WTC11 (cell line): ENCODE data around the gene EID2B. TPM values are rescaled to one million over a fixed set of nuclear protein-coding genes. Genes with fewer than 3 reads are reported as not detected.

Experiments used
- ATAC-seq: fragments of 200-7000 bp; cut with Tn5 transposase; 2 replicates; pipeline ENCODE4 v1.10.0; 2021; ENCODE audit warnings: mild to moderate bottlenecking, moderate library complexity
- CTCF ChIA-PET: fragments of 300-600 bp; sonication (Branson Sonifier 250); formaldehyde crosslinking; loops from one replicate; lab custom pipeline; 2021; ENCODE audit warnings: antibody characterized with exemption; lab: Charles Lee
- POLR2A ChIA-PET: fragments of 350-600 bp; sonication (Branson Sonifier 250); formaldehyde crosslinking; loops from one replicate; lab custom pipeline; 2021; ENCODE audit warnings: antibody characterized with exemption; lab: Charles Lee
- DNase-seq: peaks from one replicate; pipeline ENCODE4 v3.0.0; 2021; ENCODE audit warnings: low spot score
- H3K27ac Mint-ChIP-seq: 2 replicates; pipeline ENCODE4 v1.8.0; 2021; ENCODE audit warnings: mixed read lengths
- H3K27me3 Mint-ChIP-seq: 2 replicates; pipeline ENCODE4 v1.8.0; 2021; ENCODE audit warnings: low read depth, mild to moderate bottlenecking, moderate library complexity, mixed read lengths
- H3K36me3 Mint-ChIP-seq: 2 replicates; pipeline ENCODE4 v1.8.0; 2021; ENCODE audit warnings: mixed read lengths
- H3K4me1 Mint-ChIP-seq: 2 replicates; pipeline ENCODE4 v1.8.0; 2022; ENCODE audit warnings: mixed read lengths
- H3K4me3 Mint-ChIP-seq: 2 replicates; pipeline ENCODE4 v1.8.0; 2021; ENCODE audit warnings: mild to moderate bottlenecking, moderate library complexity, mixed read lengths
- H3K9me3 Mint-ChIP-seq: 2 replicates; pipeline ENCODE4 v1.8.0; 2021; ENCODE audit warnings: mixed read lengths
- FOXP1 ChIP-seq: sonication (generic); formaldehyde crosslinking; IDR thresholded peaks from 2 replicates; pipeline ENCODE4 v1.8.0; 2022; ENCODE audit warnings: missing genetic modification reagents, mild to moderate bottlenecking, moderate library complexity, borderline replicate concordance
- GRHL2 ChIP-seq: fragments of 250-450 bp; sonication (Bioruptor Pico); IDR thresholded peaks from 2 replicates; pipeline ENCODE4 v1.8.0; 2022; ENCODE audit warnings: mild to moderate bottlenecking, moderate library complexity; ENCODE audit not compliant: insufficient replicate concordance, severe bottlenecking
- IRF2 ChIP-seq: sonication (generic); formaldehyde crosslinking; IDR thresholded peaks from 2 replicates; pipeline ENCODE4 v1.8.0; 2022; ENCODE audit warnings: low read depth, missing genetic modification reagents, borderline replicate concordance
- JUN ChIP-seq: sonication (generic); formaldehyde crosslinking; IDR thresholded peaks from 2 replicates; pipeline ENCODE4 v1.8.0; 2023; ENCODE audit warnings: mild to moderate bottlenecking, missing genetic modification reagents
- MXD4 ChIP-seq: fragments of 250-450 bp; sonication (Bioruptor Pico); IDR thresholded peaks from 2 replicates; pipeline ENCODE4 v1.8.0; 2021; ENCODE audit warnings: mild to moderate bottlenecking, moderate library complexity, borderline replicate concordance
- MYBL2 ChIP-seq: sonication (generic); formaldehyde crosslinking; IDR thresholded peaks from 2 replicates; pipeline ENCODE4 v1.8.1; 2023; ENCODE audit warnings: mild to moderate bottlenecking, moderate library complexity, missing genetic modification reagents
- OVOL2 ChIP-seq: fragments of 250-450 bp; sonication (Bioruptor Pico); IDR thresholded peaks from 2 replicates; pipeline ENCODE4 v1.9.0; 2021; ENCODE audit warnings: mild to moderate bottlenecking, borderline replicate concordance
- PRRX2 ChIP-seq: fragments of 250-450 bp; sonication (Bioruptor Pico); IDR thresholded peaks from 2 replicates; pipeline ENCODE4 v1.8.0; 2021; ENCODE audit warnings: mild to moderate bottlenecking
- RELA ChIP-seq: sonication (generic); formaldehyde crosslinking; IDR thresholded peaks from 2 replicates; pipeline ENCODE4 v1.8.1; 2022; ENCODE audit warnings: missing genetic modification reagents, mild to moderate bottlenecking, borderline replicate concordance
- RORB ChIP-seq: fragments of 250-450 bp; sonication (Bioruptor Pico); IDR thresholded peaks from 2 replicates; pipeline ENCODE4 v1.9.0; 2021; ENCODE audit warnings: mild to moderate bottlenecking
- SMAD4 ChIP-seq: sonication (generic); formaldehyde crosslinking; IDR thresholded peaks from 2 replicates; pipeline ENCODE4 v1.8.0; 2022; ENCODE audit warnings: mild to moderate bottlenecking, missing genetic modification reagents
- SP1 ChIP-seq: sonication (generic); formaldehyde crosslinking; conservative IDR thresholded peaks from 2 replicates; pipeline ENCODE4 v1.8.1; 2022; ENCODE audit warnings: missing genetic modification reagents
- TCF7 ChIP-seq: sonication (generic); formaldehyde crosslinking; IDR thresholded peaks from 2 replicates; pipeline ENCODE4 v1.8.0; 2022; ENCODE audit warnings: mild to moderate bottlenecking, low read depth, missing genetic modification reagents, moderate library complexity
- ZBTB21 ChIP-seq: sonication (generic); formaldehyde crosslinking; IDR thresholded peaks from 2 replicates; pipeline ENCODE4 v1.8.1; 2023; ENCODE audit warnings: mild to moderate bottlenecking, missing genetic modification reagents, borderline replicate concordance
- ZNF317 ChIP-seq: sonication (generic); formaldehyde crosslinking; IDR thresholded peaks from 2 replicates; pipeline ENCODE4 v1.8.1; 2023; ENCODE audit warnings: low read depth, mild to moderate bottlenecking, moderate library complexity, missing genetic modification reagents, borderline replicate concordance
- ZNF416 ChIP-seq: fragments of 250-450 bp; sonication (Bioruptor Pico); IDR thresholded peaks from 2 replicates; pipeline ENCODE4 v1.9.0; 2021; ENCODE audit warnings: mild to moderate bottlenecking, inconsistent platforms
- total RNA-seq: library from RNA; stranded (reverse); gene quantifications from 3 replicates; pipeline ENCODE4 v1.2.3, GENCODE V29; 2021
- TF ChIP-seq, protein P1 (sequence below): fragments of 250-450 bp; sonication (Bioruptor Pico); IDR thresholded peaks from 2 replicates; pipeline ENCODE4 v2.1.2; 2022; ENCODE audit warnings: mild to moderate bottlenecking, moderate library complexity
- TF ChIP-seq, protein P2 (sequence below): fragments of 200-600 bp; IDR thresholded peaks from 2 replicates; pipeline ENCODE4 v1.8.0; 2022; ENCODE audit warnings: antibody characterized with exemption
- TF ChIP-seq, protein P3 (sequence below): sonication (generic); formaldehyde crosslinking; IDR thresholded peaks from 2 replicates; pipeline ENCODE4 v1.8.0; 2022; ENCODE audit warnings: mild to moderate bottlenecking, missing genetic modification reagents
- TF ChIP-seq, protein P4 (sequence below): sonication (generic); formaldehyde crosslinking; IDR thresholded peaks from 2 replicates; pipeline ENCODE4 v1.8.1; 2022; ENCODE audit warnings: low read depth, missing genetic modification reagents, borderline replicate concordance
- TF ChIP-seq, protein P5 (sequence below): sonication (generic); formaldehyde crosslinking; IDR thresholded peaks from 2 replicates; pipeline ENCODE4 v1.8.0; 2022; ENCODE audit warnings: mild to moderate bottlenecking, missing genetic modification reagents
- TF ChIP-seq, protein P6 (sequence below): sonication (generic); formaldehyde crosslinking; IDR thresholded peaks from 2 replicates; pipeline ENCODE4 v1.8.1; 2022; ENCODE audit warnings: mild to moderate bottlenecking, missing genetic modification reagents, moderate library complexity, borderline replicate concordance
- TF ChIP-seq, protein P7 (sequence below): sonication (generic); formaldehyde crosslinking; IDR thresholded peaks from 2 replicates; pipeline ENCODE4 v1.8.0; 2023; ENCODE audit warnings: missing genetic modification reagents

EID2B gene
- total RNA-seq, 1 experiment from 2014 or later = 3.6 TPM

DNA sequence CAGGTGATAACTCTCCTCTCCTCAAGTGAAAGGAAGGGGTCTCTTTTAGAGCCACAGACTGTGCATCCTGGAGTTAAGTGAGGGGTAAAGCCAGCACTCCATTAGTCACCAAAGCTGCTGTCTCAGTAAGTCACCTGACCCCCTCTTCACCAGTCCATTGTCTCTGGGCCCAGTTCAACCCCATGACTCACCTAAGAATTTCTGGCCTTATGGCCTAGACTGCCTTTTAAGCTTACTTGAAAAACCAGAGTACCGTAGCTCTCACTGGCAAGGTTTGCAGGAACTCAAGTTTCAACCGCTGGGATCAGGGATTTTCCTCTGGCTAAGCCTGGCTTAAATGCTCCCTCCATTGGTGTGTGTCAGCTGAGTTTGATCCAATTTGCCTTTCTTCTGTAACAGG is 30.8 kb upstream of the EID2B start:
- no peak overlapping the region for H3K4me3 Mint-ChIP-seq
- no peaks in the 10 kb centered on the region for H3K4me1 Mint-ChIP-seq
- no peaks in the 10 kb centered on the region for H3K36me3 Mint-ChIP-seq
- no peak overlapping the region for H3K27ac Mint-ChIP-seq
- no peaks in the 10 kb centered on the region for H3K9me3 Mint-ChIP-seq
- ATAC-seq = no peak
- TF ChIP-seq GRHL2 (CRISPR knock-in tag) = no peak
- no peak for TF ChIP-seq ZBTB21 (CRISPR knock-in tag)
- TF ChIP-seq OVOL2 (CRISPR knock-in tag) = no peak
- no peak for TF ChIP-seq RELA (CRISPR knock-in tag)
- no peak for TF ChIP-seq JUN (CRISPR knock-in tag)
- TF ChIP-seq RORB (CRISPR knock-in tag) = no peak
- TF ChIP-seq MYBL2 = no peak
- TF ChIP-seq, protein P1, sequence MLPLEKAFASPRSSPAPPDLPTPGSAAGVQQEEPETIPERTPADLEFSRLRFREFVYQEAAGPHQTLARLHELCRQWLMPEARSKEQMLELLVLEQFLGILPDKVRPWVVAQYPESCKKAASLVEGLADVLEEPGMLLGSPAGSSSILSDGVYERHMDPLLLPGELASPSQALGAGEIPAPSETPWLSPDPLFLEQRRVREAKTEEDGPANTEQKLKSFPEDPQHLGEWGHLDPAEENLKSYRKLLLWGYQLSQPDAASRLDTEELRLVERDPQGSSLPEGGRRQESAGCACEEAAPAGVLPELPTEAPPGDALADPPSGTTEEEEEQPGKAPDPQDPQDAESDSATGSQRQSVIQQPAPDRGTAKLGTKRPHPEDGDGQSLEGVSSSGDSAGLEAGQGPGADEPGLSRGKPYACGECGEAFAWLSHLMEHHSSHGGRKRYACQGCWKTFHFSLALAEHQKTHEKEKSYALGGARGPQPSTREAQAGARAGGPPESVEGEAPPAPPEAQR (CRISPR knock-in tag) = no peak
- TF ChIP-seq PRRX2 = no peak
- no peak for TF ChIP-seq IRF2 (CRISPR knock-in tag)
- no peak for TF ChIP-seq TCF7
- TF ChIP-seq, protein P2, sequence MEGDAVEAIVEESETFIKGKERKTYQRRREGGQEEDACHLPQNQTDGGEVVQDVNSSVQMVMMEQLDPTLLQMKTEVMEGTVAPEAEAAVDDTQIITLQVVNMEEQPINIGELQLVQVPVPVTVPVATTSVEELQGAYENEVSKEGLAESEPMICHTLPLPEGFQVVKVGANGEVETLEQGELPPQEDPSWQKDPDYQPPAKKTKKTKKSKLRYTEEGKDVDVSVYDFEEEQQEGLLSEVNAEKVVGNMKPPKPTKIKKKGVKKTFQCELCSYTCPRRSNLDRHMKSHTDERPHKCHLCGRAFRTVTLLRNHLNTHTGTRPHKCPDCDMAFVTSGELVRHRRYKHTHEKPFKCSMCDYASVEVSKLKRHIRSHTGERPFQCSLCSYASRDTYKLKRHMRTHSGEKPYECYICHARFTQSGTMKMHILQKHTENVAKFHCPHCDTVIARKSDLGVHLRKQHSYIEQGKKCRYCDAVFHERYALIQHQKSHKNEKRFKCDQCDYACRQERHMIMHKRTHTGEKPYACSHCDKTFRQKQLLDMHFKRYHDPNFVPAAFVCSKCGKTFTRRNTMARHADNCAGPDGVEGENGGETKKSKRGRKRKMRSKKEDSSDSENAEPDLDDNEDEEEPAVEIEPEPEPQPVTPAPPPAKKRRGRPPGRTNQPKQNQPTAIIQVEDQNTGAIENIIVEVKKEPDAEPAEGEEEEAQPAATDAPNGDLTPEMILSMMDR = no peak
- no peak for TF ChIP-seq SP1 (CRISPR knock-in tag)
- TF ChIP-seq, protein P3, sequence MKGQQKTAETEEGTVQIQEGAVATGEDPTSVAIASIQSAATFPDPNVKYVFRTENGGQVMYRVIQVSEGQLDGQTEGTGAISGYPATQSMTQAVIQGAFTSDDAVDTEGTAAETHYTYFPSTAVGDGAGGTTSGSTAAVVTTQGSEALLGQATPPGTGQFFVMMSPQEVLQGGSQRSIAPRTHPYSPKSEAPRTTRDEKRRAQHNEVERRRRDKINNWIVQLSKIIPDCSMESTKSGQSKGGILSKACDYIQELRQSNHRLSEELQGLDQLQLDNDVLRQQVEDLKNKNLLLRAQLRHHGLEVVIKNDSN (CRISPR knock-in tag) = no peak
- CTCF ChIA-PET = interaction anchor here (1.3 to 2.7 kb wide), 2 partner anchors 12 to 183 kb away, joined by 3 to 10 read pairs; no protein-coding TSS in a partner anchor
- peaks cover 23% of the 10 kb centered on the region for H3K27me3 Mint-ChIP-seq
- DNase-seq = no peak
- POLR2A ChIA-PET = no interaction called here

DNA sequence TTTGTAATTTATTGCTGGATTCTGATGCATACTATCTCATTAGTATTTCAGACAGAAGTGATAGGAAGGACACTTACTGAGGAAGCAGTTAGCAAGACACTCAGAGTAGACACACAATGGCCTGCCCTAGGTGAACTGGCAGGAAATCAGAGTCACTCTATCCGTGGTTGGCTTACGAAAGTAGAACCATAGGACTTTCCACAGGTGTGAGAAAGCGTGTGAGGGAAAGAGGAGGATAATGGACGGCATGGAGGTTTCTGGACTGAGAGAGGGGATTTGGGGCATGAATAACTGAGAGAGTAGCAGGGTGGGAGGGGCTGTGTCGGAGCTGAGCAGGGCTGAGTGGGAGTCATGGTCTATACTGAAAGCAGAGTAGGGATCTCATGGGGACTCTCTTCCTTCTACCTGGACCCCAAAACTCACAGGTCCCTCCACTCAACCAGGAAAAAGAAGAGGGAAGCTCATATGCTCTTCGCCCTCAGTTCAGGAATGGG is 26.0 kb upstream of the EID2B start:
- ChIA-PET POLR2A (no interaction called here), CTCF (no interaction called here)
- no peak for DNase-seq
- Mint-ChIP-seq H3K27ac (no peak overlapping the region), H3K27me3 (peaks cover 17% of the 10 kb centered on the region), H3K36me3 (no peaks in the 10 kb centered on the region), H3K9me3 (no peaks in the 10 kb centered on the region), H3K4me1 (0 out of 2 replicates have a peak, but pooled peaks cover 5% of the 10 kb centered on the region), H3K4me3 (no peak overlapping the region)
- TF ChIP-seq, protein P4, sequence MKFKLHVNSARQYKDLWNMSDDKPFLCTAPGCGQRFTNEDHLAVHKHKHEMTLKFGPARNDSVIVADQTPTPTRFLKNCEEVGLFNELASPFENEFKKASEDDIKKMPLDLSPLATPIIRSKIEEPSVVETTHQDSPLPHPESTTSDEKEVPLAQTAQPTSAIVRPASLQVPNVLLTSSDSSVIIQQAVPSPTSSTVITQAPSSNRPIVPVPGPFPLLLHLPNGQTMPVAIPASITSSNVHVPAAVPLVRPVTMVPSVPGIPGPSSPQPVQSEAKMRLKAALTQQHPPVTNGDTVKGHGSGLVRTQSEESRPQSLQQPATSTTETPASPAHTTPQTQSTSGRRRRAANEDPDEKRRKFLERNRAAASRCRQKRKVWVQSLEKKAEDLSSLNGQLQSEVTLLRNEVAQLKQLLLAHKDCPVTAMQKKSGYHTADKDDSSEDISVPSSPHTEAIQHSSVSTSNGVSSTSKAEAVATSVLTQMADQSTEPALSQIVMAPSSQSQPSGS (CRISPR knock-in tag) = no peak
- TF ChIP-seq SMAD4 = no peak
- TF ChIP-seq, protein P5, sequence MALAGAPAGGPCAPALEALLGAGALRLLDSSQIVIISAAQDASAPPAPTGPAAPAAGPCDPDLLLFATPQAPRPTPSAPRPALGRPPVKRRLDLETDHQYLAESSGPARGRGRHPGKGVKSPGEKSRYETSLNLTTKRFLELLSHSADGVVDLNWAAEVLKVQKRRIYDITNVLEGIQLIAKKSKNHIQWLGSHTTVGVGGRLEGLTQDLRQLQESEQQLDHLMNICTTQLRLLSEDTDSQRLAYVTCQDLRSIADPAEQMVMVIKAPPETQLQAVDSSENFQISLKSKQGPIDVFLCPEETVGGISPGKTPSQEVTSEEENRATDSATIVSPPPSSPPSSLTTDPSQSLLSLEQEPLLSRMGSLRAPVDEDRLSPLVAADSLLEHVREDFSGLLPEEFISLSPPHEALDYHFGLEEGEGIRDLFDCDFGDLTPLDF = no peak
- no peak for TF ChIP-seq GRHL2 (CRISPR knock-in tag)
- TF ChIP-seq ZBTB21 (CRISPR knock-in tag) = no peak
- no peak for TF ChIP-seq FOXP1 (CRISPR knock-in tag)
- TF ChIP-seq, protein P6, sequence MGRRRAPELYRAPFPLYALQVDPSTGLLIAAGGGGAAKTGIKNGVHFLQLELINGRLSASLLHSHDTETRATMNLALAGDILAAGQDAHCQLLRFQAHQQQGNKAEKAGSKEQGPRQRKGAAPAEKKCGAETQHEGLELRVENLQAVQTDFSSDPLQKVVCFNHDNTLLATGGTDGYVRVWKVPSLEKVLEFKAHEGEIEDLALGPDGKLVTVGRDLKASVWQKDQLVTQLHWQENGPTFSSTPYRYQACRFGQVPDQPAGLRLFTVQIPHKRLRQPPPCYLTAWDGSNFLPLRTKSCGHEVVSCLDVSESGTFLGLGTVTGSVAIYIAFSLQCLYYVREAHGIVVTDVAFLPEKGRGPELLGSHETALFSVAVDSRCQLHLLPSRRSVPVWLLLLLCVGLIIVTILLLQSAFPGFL = no peak
- TF ChIP-seq, protein P3 (CRISPR knock-in tag) = no peak
- TF ChIP-seq, protein P2 = no peak
- TF ChIP-seq ZNF416 (CRISPR knock-in tag) = no peak
- no peak for TF ChIP-seq JUN (CRISPR knock-in tag)
- TF ChIP-seq MXD4 (CRISPR knock-in tag) = no peak
- TF ChIP-seq, protein P7, sequence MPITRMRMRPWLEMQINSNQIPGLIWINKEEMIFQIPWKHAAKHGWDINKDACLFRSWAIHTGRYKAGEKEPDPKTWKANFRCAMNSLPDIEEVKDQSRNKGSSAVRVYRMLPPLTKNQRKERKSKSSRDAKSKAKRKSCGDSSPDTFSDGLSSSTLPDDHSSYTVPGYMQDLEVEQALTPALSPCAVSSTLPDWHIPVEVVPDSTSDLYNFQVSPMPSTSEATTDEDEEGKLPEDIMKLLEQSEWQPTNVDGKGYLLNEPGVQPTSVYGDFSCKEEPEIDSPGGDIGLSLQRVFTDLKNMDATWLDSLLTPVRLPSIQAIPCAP = no peak
- no peak for TF ChIP-seq ZNF317 (CRISPR knock-in tag)
- no peak for TF ChIP-seq IRF2 (CRISPR knock-in tag)
- ATAC-seq = no peak
